ENCODE measurements around the gene RABGAP1. TPM values are rescaled to one million over a fixed set of nuclear protein-coding genes. Genes with fewer than 3 reads are reported as not detected.

The RABGAP1 gene
- total RNA-seq, 2 experiments from 2014 or later = 20.6 to 24.9 TPM

- Mint-ChIP-seq H3K4me1 (ENCODE audit: low read depth) (peaks cover 59% of the 10 kb centered on the region), H3K4me3 (no peak overlapping the region), H3K27ac (no peak overlapping the region), H3K36me3 (ENCODE audit: low read depth) (peaks cover 18% of the 10 kb centered on the region), H3K27me3 (no peaks in the 10 kb centered on the region), H3K9me3 (no peaks in the 10 kb centered on the region)
- no peaks in the 10 kb centered on the region for H3K4me1 ChIP-seq (ENCODE audit: insufficient read depth, low read length)
- no peaks in the 10 kb centered on the region for H3K27me3 ChIP-seq (ENCODE audit: control insufficient read depth in 1 of 2, insufficient read depth in 2 of 2, low read length in 2 of 2)
- TF ChIP-seq CTCF (IDR thresholded peaks at IDR 0.05) = no peak
- no peaks in the 10 kb centered on the region for H3K9me3 ChIP-seq (ENCODE audit: control insufficient read depth in 1 of 2, insufficient read depth in 1 of 2, low read length in 2 of 2)
- intact Hi-C loops (cut with DNase I, micrococcal nuclease) = loop anchor here in 1 of 2 experiments (5.0 kb wide), 1 partner anchor 39 kb away; no protein-coding TSS in a partner anchor
- H3K4me3 ChIP-seq (ENCODE audit: low read length) = no peak overlapping the region
- ChIA-PET CTCF (interaction anchor here (1.3 kb wide), 1 partner anchor 9 kb away, joined by 5 read pairs; no protein-coding TSS in a partner anchor), POLR2A (interaction anchor here (1.2 to 1.4 kb wide), 2 partner anchors 17 to 35 kb away, joined by 5 to 6 read pairs; partner anchors contain the start of genes ZBTB26 and ZBTB6)
- no peak overlapping the region for H3K27ac ChIP-seq (ENCODE audit: low read depth in 1 of 2, low read length in 2 of 2)
- peaks cover 2% of the 10 kb centered on the region for H3K36me3 ChIP-seq (ENCODE audit: insufficient read depth, low read length)
- ATAC-seq (ENCODE audit: poor library complexity) = no peak
- DNase-seq = no peak
Observed at GRCh38 chr9:122948313-122948712, 7.5 kb downstream of the RABGAP1 start.

GRCh38 chr9:122949696-122950095, 8.9 kb downstream of the RABGAP1 start:
- no peak overlapping the region for H3K27ac ChIP-seq (ENCODE audit: low read depth in 1 of 2, low read length in 2 of 2)
- Mint-ChIP-seq H3K27ac (no peak overlapping the region), H3K36me3 (ENCODE audit: low read depth) (peaks cover 18% of the 10 kb centered on the region), H3K27me3 (no peaks in the 10 kb centered on the region), H3K4me1 (ENCODE audit: low read depth) (peaks cover 63% of the 10 kb centered on the region), H3K4me3 (no peak overlapping the region), H3K9me3 (no peaks in the 10 kb centered on the region)
- TF ChIP-seq CTCF (IDR thresholded peaks at IDR 0.05) = no peak
- no peaks in the 10 kb centered on the region for H3K9me3 ChIP-seq (ENCODE audit: control insufficient read depth in 1 of 2, insufficient read depth in 1 of 2, low read length in 2 of 2)
- ChIA-PET POLR2A (no interaction called here), CTCF (no interaction called here)
- no peak overlapping the region for H3K4me3 ChIP-seq (ENCODE audit: low read length)
- no peaks in the 10 kb centered on the region for H3K27me3 ChIP-seq (ENCODE audit: control insufficient read depth in 1 of 2, insufficient read depth in 2 of 2, low read length in 2 of 2)
- DNase-seq = no peak
- ATAC-seq (ENCODE audit: poor library complexity) = no peak
- no peaks in the 10 kb centered on the region for H3K4me1 ChIP-seq (ENCODE audit: insufficient read depth, low read length)
- intact Hi-C loops (cut with DNase I, micrococcal nuclease) = loop anchor here in 1 of 2 experiments (5.0 kb wide), 1 partner anchor 38 kb away; no protein-coding TSS in a partner anchor
- H3K36me3 ChIP-seq (ENCODE audit: insufficient read depth, low read length) = no peaks in the 10 kb centered on the region

- no peak for TF ChIP-seq CTCF (IDR thresholded peaks at IDR 0.05)
- Histone ChIP-seq H3K4me1 (ENCODE audit: insufficient read depth, low read length) (no peaks in the 10 kb centered on the region), H3K27me3 (ENCODE audit: control insufficient read depth in 1 of 2, insufficient read depth in 2 of 2, low read length in 2 of 2) (no peaks in the 10 kb centered on the region), H3K4me3 (ENCODE audit: low read length) (no peak overlapping the region), H3K27ac (ENCODE audit: low read depth in 1 of 2, low read length in 2 of 2) (no peak overlapping the region), H3K36me3 (ENCODE audit: insufficient read depth, low read length) (no peaks in the 10 kb centered on the region), H3K9me3 (ENCODE audit: control insufficient read depth in 1 of 2, insufficient read depth in 1 of 2, low read length in 2 of 2) (no peaks in the 10 kb centered on the region)
- intact Hi-C loops (cut with DNase I, micrococcal nuclease) = no loop called here
- CTCF ChIA-PET = no interaction called here
- H3K27me3 Mint-ChIP-seq = no peaks in the 10 kb centered on the region
- ATAC-seq (ENCODE audit: poor library complexity) (no peak), DNase-seq (no peak)
- no peak overlapping the region for H3K4me3 Mint-ChIP-seq
- H3K4me1 Mint-ChIP-seq (ENCODE audit: low read depth) = peaks cover 65% of the 10 kb centered on the region
- H3K27ac Mint-ChIP-seq = no peak overlapping the region
- peaks cover 15% of the 10 kb centered on the region for H3K36me3 Mint-ChIP-seq (ENCODE audit: low read depth)
- H3K9me3 Mint-ChIP-seq = no peaks in the 10 kb centered on the region
- POLR2A ChIA-PET = no interaction called here
Observed at GRCh38 chr9:122950263-122950662, 9.4 kb downstream of the RABGAP1 start.
